HepG2 (cell line): ENCODE results near the gene BCL2A1. TPM values are rescaled to one million over a fixed set of nuclear protein-coding genes. Genes with fewer than 3 reads are reported as not detected.

ENCODE experiments used
- ATAC-seq: fragments of 200-7000 bp; cut with Tn5 transposase; 3 replicates; pipeline ENCODE4 v1.9.1; 2020; ENCODE audit warnings: mild to moderate bottlenecking, moderate library complexity
- BruUV-seq: library from RNA; stranded (reverse); fragments of 400-500 nt; replicated peaks from 2 replicates; lab custom pipeline; 2021; lab: Mats Ljungman, UMichigan
- CTCF ChIA-PET: fragments of 300-600 bp; formaldehyde crosslinking; extraction: SDS; loops from one replicate; lab custom pipeline; 2021; ENCODE audit warnings: low total read pairs, inconsistent platforms, low intra/inter-chr PET ratio; lab: Yijun Ruan, JAX
- POLR2A ChIA-PET: fragments of 350-600 bp; sonication (Branson Sonifier 250); formaldehyde crosslinking; loops from one replicate; lab custom pipeline; 2020; ENCODE audit warnings: antibody characterized with exemption, inconsistent platforms; lab: Yijun Ruan, JAX
- DNase-seq: peaks from one replicate; pipeline ENCODE4 v3.0.0-alpha.2; 2015; ENCODE audit warnings: low spot score
- FAIRE-seq: peaks from 3 replicates; lab custom pipeline; 2011; peaks lifted over from hg19 to GRCh38; lab: Jason Lieb, UNC
- H2AFZ ChIP-seq: one replicate; pipeline ENCODE4 v1.6.1; 2011; ENCODE audit warnings: low read length, inconsistent platforms
- H3K27ac ChIP-seq: fragments of 300-600 bp; 3 replicates; pipeline ENCODE4 v1.8.0; 2011; ENCODE audit warnings: mixed run types, mild to moderate bottlenecking, mixed read lengths, low read length, inconsistent platforms; ENCODE audit not compliant: insufficient read depth; ENCODE audit errors: extremely low read length
- H3K27me3 ChIP-seq, 2 experiments: fragments of 200-600 bp in 1 of 2; 2 replicates in 1 of 2; 3 replicates in 1 of 2; pipeline versions ENCODE4 v1.6.0 to v1.8.0; 2011; ENCODE audit warnings: low read length in 2 of 2, mild to moderate bottlenecking in 2 of 2, moderate library complexity in 2 of 2, inconsistent platforms in 1 of 2; ENCODE audit not compliant: insufficient read depth in 2 of 2, control insufficient read depth in 1 of 2
- H3K36me3 ChIP-seq, 2 experiments: fragments of 200-600 bp in 1 of 2; replicated peaks in 1 of 2; 2 replicates in 1 of 2; 3 replicates in 1 of 2; pipeline versions ENCODE4 v1.5.1 to v1.8.0; 2011; ENCODE audit warnings: low read length in 2 of 2, inconsistent platforms in 1 of 2; ENCODE audit not compliant: insufficient read depth in 2 of 2, control insufficient read depth in 1 of 2
- H3K4me1 ChIP-seq: 2 replicates; pipeline ENCODE4 v1.5.1; 2012; ENCODE audit warnings: low read length, inconsistent platforms; ENCODE audit not compliant: insufficient read depth
- H3K4me2 ChIP-seq: 2 replicates; pipeline ENCODE4 v1.6.0; 2011; ENCODE audit warnings: low read depth, low read length, inconsistent platforms
- H3K4me3 ChIP-seq, 3 experiments: fragments of 200-600 bp in 1 of 3; sonication (generic), shearing (Covaris generic) in 1 of 3; replicated peaks in 1 of 3; 2 replicates each; pipeline ENCODE4 v1.5.1; 2011 to 2016; ENCODE audit warnings: low read length in 3 of 3, inconsistent platforms in 2 of 3, low read depth in 2 of 3, mild to moderate bottlenecking in 2 of 3, control low read depth in 1 of 3, mixed read lengths in 1 of 3; ENCODE audit not compliant: insufficient read depth in 1 of 3
- H3K79me2 ChIP-seq: one replicate; pipeline ENCODE4 v1.6.1; 2011; ENCODE audit warnings: low read length, inconsistent platforms; ENCODE audit not compliant: insufficient read depth
- H3K9ac ChIP-seq: 2 replicates; pipeline ENCODE4 v1.6.0; 2011; ENCODE audit warnings: mild to moderate bottlenecking, low read depth, low read length, inconsistent platforms; ENCODE audit not compliant: insufficient read depth
- H3K9me3 ChIP-seq: 2 replicates; pipeline ENCODE4 v1.5.1; 2012; ENCODE audit warnings: mild to moderate bottlenecking, low read length
- H4K20me1 ChIP-seq: 2 replicates; pipeline ENCODE4 v1.6.0; 2011; ENCODE audit warnings: inconsistent platforms, mild to moderate bottlenecking, low read length, moderate library complexity; ENCODE audit not compliant: insufficient read depth
- E2F5 ChIP-seq: sonication (generic); formaldehyde crosslinking; conservative IDR thresholded peaks from 2 replicates; pipeline ENCODE4 v1.4.0; 2020; ENCODE audit warnings: missing genetic modification reagents
- FOXJ3 ChIP-seq: sonication (generic); formaldehyde crosslinking; IDR thresholded peaks from 2 replicates; pipeline ENCODE4 v1.4.0; 2020; ENCODE audit warnings: missing genetic modification reagents, mild to moderate bottlenecking, borderline replicate concordance
- HDAC1 ChIP-seq: sonication (generic); formaldehyde crosslinking; IDR thresholded peaks from 2 replicates; pipeline ENCODE4 v1.5.1; 2020; ENCODE audit warnings: mild to moderate bottlenecking, missing genetic modification reagents
- JUND ChIP-seq: sonication (generic); formaldehyde crosslinking; IDR thresholded peaks from 2 replicates; pipeline ENCODE4 v1.8.0; 2022; ENCODE audit warnings: mild to moderate bottlenecking, missing genetic modification reagents
- KDM1A ChIP-seq: IDR thresholded peaks from 2 replicates; pipeline ENCODE4 v1.6.1; 2016; ENCODE audit warnings: missing compliant biosample characterization
- KMT2A ChIP-seq: sonication (generic); formaldehyde crosslinking; IDR thresholded peaks from 2 replicates; pipeline ENCODE4 v1.4.0; 2020; ENCODE audit warnings: missing genetic modification reagents
- MED1 ChIP-seq: sonication (generic); formaldehyde crosslinking; IDR thresholded peaks from 2 replicates; pipeline ENCODE4 v1.4.0; 2020; ENCODE audit warnings: missing genetic modification reagents
- NFIB ChIP-seq: sonication (generic); formaldehyde crosslinking; IDR thresholded peaks from 2 replicates; pipeline ENCODE4 v1.9.0; 2021; ENCODE audit warnings: missing genetic modification reagents, mild to moderate bottlenecking, borderline replicate concordance
- PREB ChIP-seq: sonication (generic); formaldehyde crosslinking; IDR thresholded peaks from 2 replicates; pipeline ENCODE4 v1.4.0; 2020; ENCODE audit warnings: missing genetic modification reagents
- SPEN ChIP-seq: sonication (generic); formaldehyde crosslinking; IDR thresholded peaks from 2 replicates; pipeline ENCODE4 v1.5.1; 2020; ENCODE audit warnings: low read depth, mild to moderate bottlenecking, missing genetic modification reagents
- SSRP1 ChIP-seq: IDR thresholded peaks from 2 replicates; pipeline ENCODE4 v1.6.1; 2016; ENCODE audit warnings: control low read depth
- ZBTB21 ChIP-seq: sonication (generic); formaldehyde crosslinking; IDR thresholded peaks from 2 replicates; pipeline ENCODE4 v1.4.0; 2020; ENCODE audit warnings: missing genetic modification reagents
- ZEB1 ChIP-seq: IDR thresholded peaks from 2 replicates; pipeline ENCODE4 v1.6.1; 2012; ENCODE audit warnings: mild to moderate bottlenecking, low read depth, inconsistent platforms; ENCODE audit not compliant: insufficient replicate concordance
- ZGPAT ChIP-seq: IDR thresholded peaks from 2 replicates; pipeline ENCODE4 v1.6.1; 2016; ENCODE audit warnings: mild to moderate bottlenecking
- ZMAT3 ChIP-seq: sonication (generic); formaldehyde crosslinking; conservative IDR thresholded peaks from 2 replicates; pipeline ENCODE4 v1.7.0; 2021; ENCODE audit warnings: missing genetic modification reagents
- ZNF629 ChIP-seq: sonication (generic); formaldehyde crosslinking; conservative IDR thresholded peaks from 2 replicates; pipeline ENCODE4 v1.5.0; 2020; ENCODE audit warnings: missing genetic modification reagents
- ZNF768 ChIP-seq: sonication (generic); formaldehyde crosslinking; IDR thresholded peaks from 2 replicates; pipeline ENCODE4 v1.4.0; 2020; ENCODE audit warnings: missing genetic modification reagents
- WGBS: methylation state at CpG from one replicate; pipeline ENCODE4 v1.1.6; 2017; ENCODE audit warnings: low lambda C conversion rate; 5-methylcytosine and 5-hydroxymethylcytosine counted together
- in situ Hi-C: cut with HindIII; loops from 2 replicates; pipeline ENCODE4 v1.10.0; 2017; ENCODE audit warnings: low pct_unique_long_range_greater_than_20kb; ENCODE audit not compliant: extremely low pct_ligation_motif_present
- intact Hi-C: fragments of 100-400 bp; cut with micrococcal nuclease; formaldehyde crosslinking; loops from one replicate; pipeline ENCODE4 v1.10.0; 2022; ENCODE audit not compliant: unreplicated experiment
- polyA plus RNA-seq, 8 experiments: library from polyadenylated mRNA; depleted of rRNA in 3 of 8; stranded (reverse) in 7 of 8; unstranded in 1 of 8; fragments of >200 nt; fragmentation: Illumina TruSeq in 4 of 8; extraction: Trizol in 4 of 8; gene quantifications; 2 replicates each; pipeline versions ENCODE4 v1.2.1 to v1.2.3, GENCODE V29; 2011 to 2016; ENCODE audit warnings: low read depth in 4 of 8, missing spikeins in 1 of 8, mixed read lengths in 1 of 8; ENCODE audit not compliant: insufficient read depth in 1 of 8
- total RNA-seq, 5 experiments: library from RNA; depleted of rRNA; stranded (reverse); fragments of >200 nt; fragmentation: Illumina TruSeq; extraction: Trizol; gene quantifications; 2 replicates each; pipeline ENCODE4 v1.2.3, GENCODE V29; 2016; ENCODE audit warnings: low read depth in 1 of 5

Gene BCL2A1
- total and polyA plus RNA-seq, 2 of the 13 experiments (the other 11 are each of a cell fraction or from before 2014, with no cell fraction given) = 0.08 to 0.31 TPM

- intact Hi-C loops = no loop called here
- FAIRE-seq (no peak), ATAC-seq (no peak), DNase-seq (no peak)
- Histone ChIP-seq H3K27ac (no peak overlapping the region), H3K4me2 (peak overlapping the region; percentile 16; the same call in 1 of the 2 replicates), H3K4me1 (peaks cover 48% of the 10 kb centered on the region), H2AFZ (no peak overlapping the region), H3K9ac (no peak overlapping the region), H3K36me3 (no peaks in the 10 kb centered on the region), H3K27me3 (no peaks in the 10 kb centered on the region; a peak in 1 of 5 replicates), H4K20me1 (no peaks in the 10 kb centered on the region), H3K4me3 (no peak overlapping the region), H3K9me3 (no peaks in the 10 kb centered on the region), H3K79me2 (no peaks in the 10 kb centered on the region)
- ChIA-PET POLR2A (interaction anchor here (1.1 kb wide), 1 partner anchor 66 kb away, joined by 4 read pairs; no protein-coding TSS in a partner anchor), CTCF (no interaction called here)
- no TSS peak for BruUV-seq
- WGBS = 22% methylated on average over 1 of the region's 2 CpGs
- no peak for TF ChIP-seq HDAC1 (CRISPR knock-in tag)
- TF ChIP-seq ZGPAT (CRISPR knock-in tag) = no peak
- TF ChIP-seq ZMAT3 (CRISPR knock-in tag) = no peak
- no peak for TF ChIP-seq SPEN (CRISPR knock-in tag)
- in situ Hi-C loops = no loop called here
Observed at GRCh38 chr15:79989183-79989582, 18.2 kb upstream of the BCL2A1 start.

- H3K79me2 ChIP-seq = no peaks in the 10 kb centered on the region
- H3K27me3 ChIP-seq = no peaks in the 10 kb centered on the region; a peak in 1 of 5 replicates
- 68% methylated on average over 3 of the region's 3 CpGs for WGBS
- no peak overlapping the region for H3K27ac ChIP-seq
- in situ Hi-C loops (no loop called here), intact Hi-C loops (no loop called here)
- H3K9ac ChIP-seq = no peak overlapping the region
- no TSS peak for BruUV-seq
- DNase-seq = no peak
- ChIA-PET POLR2A (no interaction called here), CTCF (no interaction called here)
- no peaks in the 10 kb centered on the region for H4K20me1 ChIP-seq
- H3K4me1 ChIP-seq = peaks cover 52% of the 10 kb centered on the region
- no peak overlapping the region for H3K4me2 ChIP-seq
- H3K36me3 ChIP-seq = no peaks in the 10 kb centered on the region
- no peak overlapping the region for H2AFZ ChIP-seq
- no peaks in the 10 kb centered on the region for H3K9me3 ChIP-seq
- FAIRE-seq = no peak
- ATAC-seq = no peak
- H3K4me3 ChIP-seq = no peak overlapping the region
- TF ChIP-seq ZNF768 (peak; percentile 67; the same call in 1 of the 2 replicates), KDM1A (CRISPR knock-in tag) (0 out of 2 replicates have a peak, but pooled peaks have one; percentile 37), ZNF629 (peak; percentile 86), JUND (CRISPR knock-in tag) (no peak), ZBTB21 (CRISPR knock-in tag) (no peak), ZEB1 (no peak), FOXJ3 (no peak), MED1 (CRISPR knock-in tag) (no peak), NFIB (CRISPR knock-in tag) (no peak), PREB (no peak), SSRP1 (CRISPR knock-in tag) (no peak), E2F5 (CRISPR knock-in tag) (no peak), KMT2A (no peak)
Observed at GRCh38 chr15:79988448-79989117, 17.6 kb upstream of the BCL2A1 start.
